Measurements from ENCODE around the gene KLHL25.

- no peak for TF ChIP-seq CTCF (IDR thresholded peaks at IDR 0.05)
- no peak for TF ChIP-seq EP300 (IDR thresholded peaks at IDR 0.05)
- TF ChIP-seq POLR2AphosphoS5 (IDR thresholded peaks at IDR 0.05): no peak
- TF ChIP-seq POLR2A (IDR thresholded peaks at IDR 0.05): no peak
These were observed 15.5 kb downstream of the KLHL25 start for GRCh38 chr15:85779249-85779648.

Data from sigmoid colon (tissue), 4 donors.